ENCODE results near the gene CFAP69.

GRCh38 chr7:90267263-90267858, 22.4 kb downstream of the CFAP69 start:
- TF ChIP-seq POLR2A (IDR thresholded peaks at IDR 0.05) (no peak), EP300 (IDR thresholded peaks at IDR 0.05) (no peak), CTCF (IDR thresholded peaks at IDR 0.05) (no peak), POLR2AphosphoS5 (IDR thresholded peaks at IDR 0.05) (no peak)
